Measurements from ENCODE around the gene GRAMD2A. TPM values are rescaled to one million over a fixed set of nuclear protein-coding genes. Genes with fewer than 3 reads are reported as not detected.

The GRAMD2A gene
- total RNA-seq, 1 donor from 2014 or later = not detected

DNA sequence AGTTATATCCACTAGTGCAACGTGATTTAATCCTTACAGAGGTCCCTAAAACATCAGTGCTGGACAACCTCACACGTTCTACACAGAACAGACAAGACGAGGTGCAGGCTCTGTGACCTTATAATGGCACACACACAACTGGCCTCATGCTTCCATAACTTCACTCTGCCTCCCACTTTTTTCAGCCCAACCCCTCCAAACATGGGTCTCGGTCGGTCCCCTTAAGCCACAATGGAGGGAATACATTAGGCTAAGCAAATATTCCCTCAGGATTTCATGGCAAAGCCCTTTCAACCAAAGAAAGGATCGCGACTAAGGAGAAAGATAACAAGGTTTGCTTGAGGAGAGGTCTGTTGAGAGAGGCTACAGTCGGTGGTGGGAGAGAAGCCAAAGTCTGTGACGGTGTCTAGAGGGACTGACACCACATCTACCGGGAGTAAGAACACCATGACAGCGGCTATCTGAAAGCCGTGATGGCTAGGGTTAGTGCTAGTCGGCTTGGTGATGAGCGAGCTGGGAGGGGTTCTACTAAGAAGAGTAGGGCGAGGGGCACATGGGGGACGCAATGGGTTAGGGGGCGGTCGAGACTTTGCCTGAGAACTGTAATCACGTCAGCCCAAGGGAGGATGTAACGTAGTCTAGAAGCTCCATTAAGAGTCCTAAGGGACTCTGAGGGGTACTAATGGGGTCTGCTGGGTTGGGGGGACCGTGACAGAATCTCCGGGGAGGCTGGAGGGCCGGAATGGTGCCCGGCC lies 80.7 kb downstream of the GRAMD2A start:
- Mint-ChIP-seq H3K4me1 (ENCODE audit: low read depth, unreplicated experiment) (peaks cover 25% of the 10 kb centered on the region), H3K27me3 (ENCODE audit: unreplicated experiment) (peaks cover 3% of the 10 kb centered on the region), H3K27ac (ENCODE audit: unreplicated experiment) (peak overlapping the region; percentile 98), H3K4me3 (ENCODE audit: unreplicated experiment) (peak overlapping the region; percentile 98), H3K36me3 (ENCODE audit: unreplicated experiment) (no peaks in the 10 kb centered on the region), H3K9me3 (ENCODE audit: unreplicated experiment) (peaks cover 5% of the 10 kb centered on the region)
- no peak for DNase-seq
- TF ChIP-seq, protein P1, sequence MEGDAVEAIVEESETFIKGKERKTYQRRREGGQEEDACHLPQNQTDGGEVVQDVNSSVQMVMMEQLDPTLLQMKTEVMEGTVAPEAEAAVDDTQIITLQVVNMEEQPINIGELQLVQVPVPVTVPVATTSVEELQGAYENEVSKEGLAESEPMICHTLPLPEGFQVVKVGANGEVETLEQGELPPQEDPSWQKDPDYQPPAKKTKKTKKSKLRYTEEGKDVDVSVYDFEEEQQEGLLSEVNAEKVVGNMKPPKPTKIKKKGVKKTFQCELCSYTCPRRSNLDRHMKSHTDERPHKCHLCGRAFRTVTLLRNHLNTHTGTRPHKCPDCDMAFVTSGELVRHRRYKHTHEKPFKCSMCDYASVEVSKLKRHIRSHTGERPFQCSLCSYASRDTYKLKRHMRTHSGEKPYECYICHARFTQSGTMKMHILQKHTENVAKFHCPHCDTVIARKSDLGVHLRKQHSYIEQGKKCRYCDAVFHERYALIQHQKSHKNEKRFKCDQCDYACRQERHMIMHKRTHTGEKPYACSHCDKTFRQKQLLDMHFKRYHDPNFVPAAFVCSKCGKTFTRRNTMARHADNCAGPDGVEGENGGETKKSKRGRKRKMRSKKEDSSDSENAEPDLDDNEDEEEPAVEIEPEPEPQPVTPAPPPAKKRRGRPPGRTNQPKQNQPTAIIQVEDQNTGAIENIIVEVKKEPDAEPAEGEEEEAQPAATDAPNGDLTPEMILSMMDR (IDR thresholded peaks at IDR 0.05; ENCODE audit: partially characterized antibody, unreplicated experiment) = no peak

DNA sequence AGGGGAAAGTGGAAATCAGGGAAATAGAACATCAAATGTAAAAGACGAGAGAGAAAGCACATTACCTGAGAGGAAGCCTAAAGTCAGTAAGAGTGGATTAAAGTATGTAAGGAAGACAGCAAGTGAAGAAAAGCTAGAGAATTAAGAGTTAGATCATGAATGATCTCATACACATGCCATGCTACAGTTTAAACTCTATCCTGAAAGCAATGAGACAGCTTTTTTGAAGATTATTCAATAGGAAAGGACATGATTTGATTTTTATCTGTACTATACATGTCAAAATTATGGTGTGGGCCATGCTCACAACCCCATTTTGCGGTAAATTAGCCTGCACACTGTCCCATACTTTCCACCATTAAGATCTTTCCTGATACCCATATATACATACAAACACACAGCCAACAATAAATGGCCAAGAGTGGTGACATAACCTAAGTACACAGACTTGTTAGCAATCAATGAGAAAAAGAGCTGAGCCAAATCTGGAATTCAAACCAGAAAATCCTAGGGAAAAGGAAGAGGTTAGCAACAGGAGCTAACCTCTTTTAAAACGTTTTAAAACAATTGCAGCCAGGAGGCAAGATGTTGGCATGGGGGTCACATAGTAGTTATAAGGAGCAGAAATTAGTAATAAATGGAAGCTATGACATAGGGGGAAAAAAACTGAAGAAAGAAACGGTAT lies 84.1 kb downstream of the GRAMD2A start:
- Mint-ChIP-seq H3K27me3 (ENCODE audit: unreplicated experiment) (peaks cover 3% of the 10 kb centered on the region), H3K4me1 (ENCODE audit: low read depth, unreplicated experiment) (peaks cover 17% of the 10 kb centered on the region), H3K9me3 (ENCODE audit: unreplicated experiment) (peaks cover 5% of the 10 kb centered on the region), H3K27ac (ENCODE audit: unreplicated experiment) (no peak overlapping the region), H3K36me3 (ENCODE audit: unreplicated experiment) (no peaks in the 10 kb centered on the region), H3K4me3 (ENCODE audit: unreplicated experiment) (peak overlapping the region; percentile 7)
- TF ChIP-seq, protein P1 (IDR thresholded peaks at IDR 0.05; ENCODE audit: partially characterized antibody, unreplicated experiment) = no peak
- DNase-seq = no peak

DNA sequence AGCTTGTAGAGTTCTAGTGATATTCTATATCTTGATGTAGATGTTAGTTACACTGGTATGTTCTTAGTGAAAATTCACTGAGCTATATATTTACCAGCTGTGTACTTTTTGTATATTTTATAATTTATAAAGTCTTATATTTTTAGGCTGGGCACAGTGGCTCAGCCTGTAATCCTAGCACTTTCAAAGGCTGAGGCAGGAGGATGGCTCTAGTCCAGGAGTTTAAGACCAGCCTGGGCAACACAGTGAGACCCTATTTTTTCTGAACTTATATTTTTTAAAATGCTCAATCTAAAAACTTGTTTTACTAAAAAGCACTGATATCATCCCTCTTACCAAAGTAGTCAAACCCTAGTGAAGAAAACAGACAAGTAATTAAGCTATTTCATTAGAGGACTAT lies 84.8 kb downstream of the GRAMD2A start:
- TF ChIP-seq, protein P1 (IDR thresholded peaks at IDR 0.05; ENCODE audit: partially characterized antibody, unreplicated experiment) = no peak
- Mint-ChIP-seq H3K9me3 (ENCODE audit: unreplicated experiment) (peaks cover 3% of the 10 kb centered on the region), H3K27me3 (ENCODE audit: unreplicated experiment) (peaks cover 3% of the 10 kb centered on the region), H3K36me3 (ENCODE audit: unreplicated experiment) (no peaks in the 10 kb centered on the region), H3K27ac (ENCODE audit: unreplicated experiment) (no peak overlapping the region), H3K4me1 (ENCODE audit: low read depth, unreplicated experiment) (peaks cover 17% of the 10 kb centered on the region), H3K4me3 (ENCODE audit: unreplicated experiment) (no peak overlapping the region)
- DNase-seq = no peak

DNA sequence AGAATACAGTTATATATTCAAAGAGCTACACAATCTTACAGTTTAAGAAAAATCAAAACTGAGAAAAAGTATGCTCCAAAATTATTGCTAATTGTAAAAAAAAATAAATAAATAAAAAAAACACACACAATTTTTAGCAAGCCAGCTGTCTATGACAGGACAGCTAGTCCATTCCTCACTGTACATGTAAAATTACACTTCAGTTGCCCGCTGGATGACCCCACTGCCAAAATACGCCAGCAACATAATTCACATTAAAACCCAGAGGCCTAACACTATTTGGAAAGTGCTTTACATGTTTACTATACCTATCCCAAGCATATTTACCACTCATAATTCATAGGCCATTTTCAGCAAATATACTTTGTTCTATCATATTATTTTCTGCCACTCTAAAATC lies 85.5 kb downstream of the GRAMD2A start:
- H3K9me3 Mint-ChIP-seq (ENCODE audit: unreplicated experiment) = peaks cover 1% of the 10 kb centered on the region
- TF ChIP-seq, protein P1 (IDR thresholded peaks at IDR 0.05; ENCODE audit: partially characterized antibody, unreplicated experiment) = no peak
- H3K36me3 Mint-ChIP-seq (ENCODE audit: unreplicated experiment) = no peaks in the 10 kb centered on the region
- H3K27me3 Mint-ChIP-seq (ENCODE audit: unreplicated experiment) = peaks cover 3% of the 10 kb centered on the region
- H3K27ac Mint-ChIP-seq (ENCODE audit: unreplicated experiment) = no peak overlapping the region
- no peak overlapping the region for H3K4me3 Mint-ChIP-seq (ENCODE audit: unreplicated experiment)
- no peak for DNase-seq
- H3K4me1 Mint-ChIP-seq (ENCODE audit: low read depth, unreplicated experiment) = peaks cover 17% of the 10 kb centered on the region

DNA sequence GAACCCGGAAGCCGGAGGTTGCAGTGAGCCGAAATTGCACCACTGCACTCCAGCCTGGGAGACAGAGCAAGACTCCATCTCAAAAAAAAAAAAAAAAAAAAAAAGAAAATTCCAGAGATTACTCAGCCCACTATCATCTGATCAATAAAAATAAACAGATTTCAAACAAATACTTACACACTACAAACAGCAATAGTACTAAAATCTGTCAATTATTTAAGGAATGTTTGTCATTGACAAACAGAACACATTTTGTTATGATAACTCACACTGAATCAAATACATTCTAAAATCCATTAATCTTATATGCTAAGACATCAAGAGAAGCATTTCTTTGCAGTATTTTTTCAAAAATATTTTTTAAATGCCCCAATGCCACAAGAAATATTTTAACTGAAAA lies 87.2 kb downstream of the GRAMD2A start:
- no peaks in the 10 kb centered on the region for H3K27me3 Mint-ChIP-seq (ENCODE audit: unreplicated experiment)
- H3K4me1 Mint-ChIP-seq (ENCODE audit: low read depth, unreplicated experiment) = peaks cover 14% of the 10 kb centered on the region
- H3K36me3 Mint-ChIP-seq (ENCODE audit: unreplicated experiment) = no peaks in the 10 kb centered on the region
- H3K9me3 Mint-ChIP-seq (ENCODE audit: unreplicated experiment) = no peaks in the 10 kb centered on the region
- no peak overlapping the region for H3K4me3 Mint-ChIP-seq (ENCODE audit: unreplicated experiment)
- TF ChIP-seq, protein P1 (IDR thresholded peaks at IDR 0.05; ENCODE audit: partially characterized antibody, unreplicated experiment) = no peak
- DNase-seq = no peak
- H3K27ac Mint-ChIP-seq (ENCODE audit: unreplicated experiment) = no peak overlapping the region

Measured in glutamatergic neuron (in vitro differentiated cells).